ENCODE measurements around the gene MT1HL1.
"Not testable (repeated sequence)": the region's sequence is repeated elsewhere in the genome, so short reads cannot be mapped to it uniquely, and the experiment has no call there.

MT1HL1 gene

GRCh38 chr1:236979149-236979900 is 24.9 kb downstream of the MT1HL1 start:
- peak in 33 of 58 donors; percentile 3 to 80 (median 28) for DNase-seq

DNA sequence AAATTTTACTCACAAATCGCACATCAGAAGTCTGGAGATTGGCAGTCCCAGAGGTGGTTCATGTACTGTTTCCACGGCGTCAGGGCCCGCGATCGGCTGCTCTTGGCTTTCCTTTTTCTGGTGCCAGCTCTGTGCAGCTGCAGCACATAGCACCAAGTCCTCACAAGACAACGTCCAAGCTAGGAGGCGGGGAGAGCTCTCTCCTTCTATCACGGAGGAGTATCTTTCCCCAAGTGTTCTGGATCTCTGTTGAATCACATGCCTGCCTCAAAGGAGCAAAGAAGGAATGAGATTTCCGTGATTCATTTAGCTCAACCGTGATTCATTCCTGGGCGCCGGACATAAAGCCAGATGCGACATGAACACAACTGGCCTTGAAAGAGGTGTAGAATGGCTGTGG is 25.5 kb downstream of the MT1HL1 start:
- DNase-seq = peak in 28 of 58 donors; percentile 4 to 76 (median 29)

DNA sequence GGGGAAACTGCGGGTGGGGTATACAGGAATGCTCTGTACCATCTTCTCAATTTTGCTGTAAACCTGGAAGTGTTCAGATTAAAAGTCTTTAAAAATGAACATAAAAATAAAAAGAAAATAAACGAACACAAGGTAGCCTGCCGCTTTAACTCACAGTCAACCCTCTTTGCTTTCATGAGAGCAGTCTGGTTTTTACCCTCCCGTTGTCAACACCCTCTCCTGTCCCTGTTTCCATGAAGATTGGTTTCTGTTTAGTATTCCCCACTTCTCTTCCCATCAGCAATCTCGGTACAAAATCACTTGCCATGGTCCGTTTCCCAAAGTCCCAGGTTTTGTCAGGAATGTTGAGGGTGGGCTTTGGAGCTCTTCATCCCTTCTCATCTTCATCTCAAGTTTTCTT is 28.8 kb downstream of the MT1HL1 start:
- DNase-seq = no peak

- DNase-seq = not testable (repeated sequence)
Observed at GRCh38 chr1:236974025-236974424, 30.2 kb downstream of the MT1HL1 start.

DNA sequence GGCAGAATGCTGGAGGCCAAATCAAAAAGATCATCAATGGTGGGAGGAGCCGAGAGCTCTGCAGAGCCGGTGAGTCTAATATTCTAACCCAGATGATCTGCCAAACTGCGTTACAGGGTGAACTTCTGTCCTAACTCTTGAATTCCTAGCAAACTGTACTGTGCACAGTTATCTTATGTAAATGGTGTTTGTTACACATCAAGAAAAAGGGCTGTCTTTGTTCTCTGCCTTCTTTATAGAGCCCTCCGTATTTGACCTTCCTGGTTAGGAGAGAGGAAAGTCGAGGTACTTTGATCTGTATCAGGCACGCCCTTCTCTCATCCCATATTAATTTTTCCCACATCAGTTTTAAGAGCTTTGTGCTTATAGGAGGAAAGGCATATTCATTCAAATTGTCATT is 37.6 kb downstream of the MT1HL1 start:
- no peak for DNase-seq

DNA sequence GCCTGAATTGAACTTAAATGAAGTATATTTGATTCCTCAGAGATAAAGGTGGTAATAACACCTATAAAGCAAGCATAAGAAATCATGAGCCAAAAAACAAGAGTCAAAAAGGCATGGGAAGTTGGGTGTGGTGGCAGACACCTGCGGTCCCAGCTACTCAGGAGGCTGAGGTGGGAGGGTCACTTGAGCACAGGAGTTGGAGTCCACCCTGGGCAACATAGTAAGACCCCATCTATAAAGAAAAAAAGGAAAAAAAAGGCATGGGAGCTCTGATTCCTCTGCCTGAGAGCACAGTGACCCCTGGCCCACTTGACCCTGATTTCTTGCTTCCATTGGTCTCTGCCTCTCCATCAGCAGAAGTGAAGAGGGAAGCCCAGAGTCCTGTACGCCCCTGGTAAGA is 40.3 kb downstream of the MT1HL1 start:
- DNase-seq = no peak

DNA sequence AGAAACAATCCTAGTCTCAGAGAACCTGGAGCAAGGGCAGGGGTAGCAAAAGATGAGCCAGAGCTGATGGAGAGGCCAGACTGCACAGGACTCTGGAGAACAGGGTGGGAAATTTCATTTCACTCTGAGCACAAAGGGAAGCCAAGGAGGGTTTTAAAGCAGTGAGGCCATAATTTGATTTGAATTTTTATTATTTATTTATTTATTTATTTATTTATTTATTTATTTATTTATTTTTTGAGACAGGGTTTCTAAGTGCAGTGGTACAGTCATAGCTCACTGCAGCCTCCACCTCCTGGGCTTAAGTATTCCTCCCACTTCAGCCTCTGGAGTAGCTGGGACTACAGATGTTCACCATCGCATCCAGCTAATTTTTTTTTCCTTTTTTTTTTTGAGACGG is 45.1 kb downstream of the MT1HL1 start:
- no peak for DNase-seq

- no peak for DNase-seq
Observed at GRCh38 chr1:236957235-236957634, 47.0 kb downstream of the MT1HL1 start.
